HG03378 (cell line): ENCODE results near the gene ADD3.

Source experiments
- ATAC-seq: cut with Tn5 transposase; IDR thresholded peaks from one replicate; pipeline ENCODE4 v1.9.1; 2021; ENCODE audit warnings: mild to moderate bottlenecking, moderate library complexity; ENCODE audit not compliant: unreplicated experiment

Gene ADD3

GRCh38 chr10:110007701-110008517, at the start of gene ADD3:
ADD3 (plus strand) TSS chr10:110007984; CDS start chr10:110100654, 92,670 bp downstream.
- ATAC-seq = peak; percentile 34

GRCh38 chr10:109958059-109958458, 49.7 kb upstream of the ADD3 start:
- no peak for ATAC-seq

GRCh38 chr10:109959259-109960145, 48.3 kb upstream of the ADD3 start:
- ATAC-seq = no peak

GRCh38 chr10:109960682-109961081, 47.1 kb upstream of the ADD3 start:
- ATAC-seq = no peak

- no peak for ATAC-seq
These were observed 46.4 kb upstream of the ADD3 start for GRCh38 chr10:109961174-109962001.

GRCh38 chr10:109962247-109962646, 45.5 kb upstream of the ADD3 start:
- ATAC-seq = no peak

GRCh38 chr10:109963439-109963838, 44.3 kb upstream of the ADD3 start:
- ATAC-seq = no peak

- no peak for ATAC-seq
These were observed 43.5 kb upstream of the ADD3 start for GRCh38 chr10:109964318-109964717.

- ATAC-seq = no peak
These were observed 40.6 kb upstream of the ADD3 start for GRCh38 chr10:109966961-109967738.

- ATAC-seq = no peak
These were observed 40.1 kb upstream of the ADD3 start for GRCh38 chr10:109967739-109968088.

- no peak for ATAC-seq
These were observed 38.6 kb upstream of the ADD3 start for GRCh38 chr10:109968953-109969759.

GRCh38 chr10:109969760-109970346, 37.9 kb upstream of the ADD3 start:
- no peak for ATAC-seq

- no peak for ATAC-seq
These were observed 36.1 kb upstream of the ADD3 start for GRCh38 chr10:109971634-109972033.

- ATAC-seq = no peak
These were observed 35.3 kb upstream of the ADD3 start for GRCh38 chr10:109972372-109973001.

- ATAC-seq = no peak
These were observed 34.4 kb upstream of the ADD3 start for GRCh38 chr10:109973326-109973829.

- no peak for ATAC-seq
These were observed 33.1 kb upstream of the ADD3 start for GRCh38 chr10:109974504-109975191.

- no peak for ATAC-seq
These were observed 32.3 kb upstream of the ADD3 start for GRCh38 chr10:109975244-109976190.
